ENCODE data around the gene RMC1.
"Not testable (repeated sequence)": the region's sequence is repeated elsewhere in the genome, so short reads cannot be mapped to it uniquely, and the experiment has no call there.

Gene RMC1

DNA sequence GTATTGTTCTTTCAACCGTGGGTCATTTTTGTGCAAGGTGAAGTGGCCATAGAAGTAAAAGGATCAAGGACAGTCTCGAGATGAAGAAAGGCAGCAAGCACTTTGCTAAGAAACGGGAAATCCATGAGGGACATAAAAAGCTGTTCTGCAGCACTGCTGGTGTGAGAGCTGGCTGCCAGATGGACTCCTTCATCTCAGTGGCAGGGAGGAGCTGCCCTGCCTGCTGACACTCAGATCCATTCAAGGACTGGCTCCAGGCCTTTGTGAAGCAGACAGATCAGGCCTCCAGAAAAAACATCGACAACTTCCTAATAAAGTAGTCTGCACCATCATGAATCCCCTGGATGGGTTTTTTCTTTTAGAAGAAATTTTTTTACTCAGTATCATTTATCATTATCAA lies 29.5 kb downstream of the RMC1 start:
- DNase-seq (ENCODE audit: low read depth): no peak

DNA sequence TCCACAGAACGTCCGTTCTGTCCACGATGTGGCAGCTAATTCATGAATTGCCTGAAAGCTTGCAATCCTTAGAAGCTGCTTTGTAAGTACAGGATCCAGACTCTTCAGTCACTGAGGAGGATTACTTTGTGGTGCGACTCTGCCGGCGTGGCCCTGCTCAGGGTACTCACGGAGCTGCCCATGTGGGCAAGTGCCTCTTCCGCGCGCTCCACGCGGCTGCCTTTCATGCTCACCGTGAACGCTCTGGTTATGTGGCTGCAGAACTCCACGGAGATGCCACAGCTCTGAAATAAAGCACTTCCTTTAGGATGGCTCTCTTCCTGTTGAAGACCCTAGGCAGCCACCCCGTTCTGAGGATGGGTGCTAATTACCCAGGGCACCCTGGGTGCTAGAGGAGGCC lies 31.0 kb downstream of the RMC1 start:
- DNase-seq (ENCODE audit: low read depth): no peak

DNA sequence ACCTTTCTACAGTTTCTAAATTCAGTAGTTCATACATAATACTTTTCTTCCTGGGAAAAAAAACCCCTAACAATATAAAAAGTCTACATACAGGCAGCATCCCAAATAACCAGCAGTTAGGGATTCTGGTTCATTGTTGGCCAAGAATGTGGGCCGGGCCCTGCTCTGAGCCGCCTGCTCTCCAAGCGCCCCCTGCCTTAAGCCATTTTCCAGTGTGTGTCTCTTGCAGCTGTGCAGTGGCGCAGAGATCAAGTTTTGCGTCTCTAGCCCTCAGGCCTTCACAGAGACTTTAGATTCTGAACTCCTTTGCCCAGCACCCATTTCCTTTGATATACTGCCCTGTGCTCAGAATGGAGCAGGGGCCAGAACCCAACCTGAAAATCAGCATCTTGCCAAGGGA lies 32.9 kb downstream of the RMC1 start:
- DNase-seq (ENCODE audit: low read depth): no peak

DNA sequence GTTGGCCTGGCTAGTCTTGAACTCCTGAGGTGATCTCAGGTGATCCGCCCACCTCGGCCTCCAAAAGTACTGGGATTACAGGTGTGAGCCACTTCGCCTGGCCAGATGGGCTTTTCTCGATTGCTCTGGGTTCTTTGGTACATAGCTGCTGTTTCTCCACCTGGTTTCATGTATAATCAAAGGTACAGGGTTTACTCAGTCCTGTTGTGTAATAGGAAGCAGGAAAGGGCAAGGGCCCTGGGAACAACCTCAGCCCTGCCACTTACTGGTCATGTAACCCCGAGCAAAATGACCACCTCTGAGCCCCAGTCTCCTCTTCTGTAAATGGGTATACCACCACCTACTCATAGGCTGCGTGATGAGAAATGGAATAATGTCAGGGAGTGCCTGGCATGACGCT lies 34.0 kb downstream of the RMC1 start:
- no peak for DNase-seq (ENCODE audit: low read depth)

DNA sequence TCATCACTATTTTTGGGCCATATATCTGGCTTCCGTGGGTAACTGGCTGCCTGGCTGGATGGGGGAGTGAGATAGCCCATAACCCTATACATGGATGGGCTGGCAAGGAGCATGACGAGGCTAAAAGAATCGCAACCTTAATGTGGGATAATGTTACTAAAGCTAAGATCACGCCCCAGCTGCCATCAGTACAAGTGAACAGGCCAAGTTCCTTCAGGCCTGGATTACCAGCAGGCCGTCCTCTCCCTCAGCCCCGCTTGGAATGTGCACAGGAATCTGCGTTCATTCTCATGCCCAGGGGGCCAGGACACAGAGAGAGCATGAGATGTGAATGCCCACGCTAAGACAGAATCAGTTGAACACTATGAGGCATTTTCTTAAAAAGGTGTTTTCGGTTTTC lies 34.7 kb downstream of the RMC1 start:
- DNase-seq (ENCODE audit: low read depth): no peak

DNA sequence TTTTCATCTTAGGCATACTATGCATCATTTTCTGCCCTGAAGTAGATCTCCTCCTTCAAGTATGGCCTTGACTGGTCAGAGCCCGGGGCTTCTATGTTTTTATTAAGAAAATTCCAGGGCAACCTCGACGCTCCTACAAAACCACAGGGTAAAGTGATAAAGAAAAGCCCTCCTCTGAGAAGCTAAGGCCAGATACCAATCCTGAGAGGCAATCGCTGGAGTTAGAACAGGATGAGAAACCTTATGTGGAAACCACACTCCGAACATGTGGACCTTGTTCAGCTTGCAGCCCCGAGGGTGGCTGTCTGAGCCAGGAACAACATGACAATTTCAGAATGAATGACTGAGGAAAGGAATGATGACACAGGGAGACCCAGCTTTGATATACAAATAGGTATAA lies 35.6 kb downstream of the RMC1 start:
- DNase-seq (ENCODE audit: low read depth): no peak

DNA sequence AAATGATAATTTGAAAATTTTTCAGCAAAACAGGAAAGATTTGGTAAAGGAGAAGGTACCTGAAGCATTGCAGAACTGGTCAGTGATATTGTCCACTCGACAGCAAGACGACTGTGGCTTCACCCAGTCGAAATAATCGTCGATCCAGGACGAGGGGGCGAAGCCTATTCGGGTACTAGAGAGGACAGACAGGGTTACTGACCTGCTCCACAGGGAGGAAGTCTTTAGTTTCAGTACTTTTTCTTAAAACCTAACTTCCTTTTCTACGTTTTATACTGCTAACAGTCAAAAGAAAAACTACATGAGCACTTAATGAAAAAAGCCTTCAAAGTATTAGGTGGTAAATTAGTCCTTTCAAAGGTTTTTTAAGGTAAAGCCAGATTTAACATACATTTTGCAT lies 36.0 kb downstream of the RMC1 start:
- no peak for DNase-seq (ENCODE audit: low read depth)

DNA sequence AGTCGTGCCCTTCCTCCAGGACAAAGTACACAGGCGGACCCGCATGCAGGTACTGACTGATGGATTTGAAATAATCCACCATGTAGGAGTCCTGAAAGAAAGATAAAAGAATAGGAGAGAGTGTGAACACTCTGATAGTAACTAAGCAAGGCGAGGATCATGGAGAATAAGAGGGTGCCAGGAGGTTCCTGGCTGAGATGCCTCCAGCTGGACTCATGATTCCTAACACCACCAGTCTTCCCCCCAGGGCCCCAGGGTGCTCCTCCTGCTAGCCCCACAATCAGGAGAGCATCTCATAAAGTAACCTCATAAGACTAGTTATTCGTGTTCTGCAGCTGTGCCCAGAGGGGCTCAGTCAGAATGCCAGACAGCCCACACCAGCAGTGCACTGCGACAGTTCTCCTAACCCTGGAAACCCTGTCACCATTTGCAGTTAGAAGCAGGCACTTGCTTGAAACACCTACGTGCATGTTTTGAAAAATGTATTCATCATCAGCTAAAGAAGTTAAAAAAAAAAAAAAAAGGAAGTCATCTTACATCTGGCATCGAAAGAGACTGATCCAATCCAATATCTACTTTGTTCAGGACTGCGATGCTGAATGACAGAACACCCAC lies 36.7 kb downstream of the RMC1 start:
- no peak for DNase-seq (ENCODE audit: low read depth)

DNA sequence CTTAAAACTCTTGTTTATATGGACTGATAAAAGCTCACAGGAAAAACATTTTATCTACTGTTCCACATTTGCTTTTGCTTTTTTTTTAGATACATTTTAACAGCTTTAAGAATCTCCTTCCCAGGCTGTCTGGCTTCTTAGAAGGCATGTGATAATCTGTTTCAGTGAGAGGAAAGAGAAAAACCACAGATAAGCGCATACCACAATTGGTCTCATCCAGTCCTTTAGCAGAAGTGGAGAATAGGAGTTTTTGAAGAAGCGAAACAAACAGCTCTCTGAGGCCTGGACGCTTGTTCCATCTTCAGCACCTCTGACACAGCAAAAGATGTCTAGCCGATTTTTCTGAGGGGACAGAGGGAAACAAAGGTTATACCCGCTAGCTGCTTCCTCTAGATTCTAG lies 37.6 kb downstream of the RMC1 start:
- no peak for DNase-seq (ENCODE audit: low read depth)

DNA sequence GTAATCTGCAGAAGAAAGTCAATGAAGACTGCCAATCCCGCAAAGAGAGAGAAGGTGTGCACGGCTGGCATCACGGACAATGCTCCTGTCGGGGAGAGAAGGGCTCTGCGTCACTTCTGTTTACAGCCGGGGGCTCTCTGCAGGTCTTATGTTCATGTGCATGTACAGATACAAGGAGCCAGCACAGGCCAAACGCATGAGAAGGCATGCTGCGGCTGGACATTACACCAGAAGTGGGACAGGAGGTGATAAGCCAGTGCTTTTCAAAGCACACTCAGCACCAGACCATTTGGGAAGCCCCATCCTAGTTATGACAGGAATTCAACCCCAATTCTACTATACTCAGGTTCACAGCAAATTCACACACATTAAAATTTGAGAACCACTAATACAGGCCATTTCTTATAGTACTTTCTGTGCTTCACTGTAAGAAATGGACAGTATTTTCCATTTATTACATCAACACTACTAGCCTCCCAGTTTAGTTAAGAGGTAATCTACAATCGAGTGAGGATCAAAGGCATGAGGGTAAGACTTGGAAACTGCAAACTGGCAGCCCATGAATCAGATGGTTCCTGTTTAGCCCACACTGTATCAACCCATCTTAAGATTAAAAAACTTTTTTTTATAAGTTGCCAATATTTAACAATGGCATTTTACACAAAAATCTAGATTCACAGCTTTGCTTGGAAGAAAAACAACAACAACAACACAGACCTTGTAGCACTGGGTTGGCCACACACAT lies 38.2 kb downstream of the RMC1 start:
- no peak for DNase-seq (ENCODE audit: low read depth)

DNA sequence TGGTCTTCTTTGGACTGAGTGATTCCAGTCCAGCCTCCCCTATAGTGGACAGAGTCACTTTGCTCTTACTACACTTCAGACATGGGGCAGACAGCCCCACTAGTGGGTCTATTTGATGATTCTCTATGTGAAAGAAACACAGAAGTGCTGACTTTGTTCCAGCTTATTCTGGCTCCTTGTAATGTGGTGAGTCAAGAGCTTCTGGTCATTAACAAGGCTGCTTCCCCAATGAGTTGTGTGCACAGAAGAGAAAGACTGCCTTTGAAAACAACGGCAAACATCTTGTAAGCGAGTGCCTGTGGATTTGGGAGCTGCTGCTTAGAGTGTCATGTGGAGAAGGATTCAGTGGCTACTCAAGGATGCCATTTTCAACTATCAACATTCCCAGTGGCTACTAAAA lies 39.1 kb downstream of the RMC1 start:
- no peak for DNase-seq (ENCODE audit: low read depth)

DNA sequence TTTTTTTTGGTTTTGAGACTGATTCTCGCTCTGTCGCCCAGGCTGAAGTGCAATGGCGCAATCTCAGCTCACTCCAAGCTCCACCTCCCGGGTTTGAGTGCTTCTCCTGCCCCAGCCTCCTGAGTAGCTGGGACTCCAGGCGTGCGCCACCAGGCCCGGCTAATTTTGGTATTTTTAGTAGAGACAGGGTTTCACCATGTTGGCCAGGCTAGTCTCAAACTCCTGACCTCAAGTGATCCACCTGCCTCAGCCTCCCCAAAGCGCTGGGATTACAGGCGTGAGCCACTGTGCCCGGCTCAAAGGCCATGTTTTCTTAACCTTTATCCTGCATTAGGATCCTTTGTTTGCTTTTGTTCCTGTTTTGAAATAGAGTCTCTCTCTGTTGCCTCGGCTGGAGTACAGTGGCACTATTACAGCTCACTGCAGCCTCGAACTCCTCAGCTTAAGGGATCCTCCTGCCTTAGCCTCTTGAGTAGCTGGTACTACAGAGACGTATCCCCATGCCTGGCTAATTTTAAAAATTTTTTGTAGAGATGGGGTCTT lies 42.0 kb downstream of the RMC1 start:
- DNase-seq (ENCODE audit: low read depth): no peak

DNA sequence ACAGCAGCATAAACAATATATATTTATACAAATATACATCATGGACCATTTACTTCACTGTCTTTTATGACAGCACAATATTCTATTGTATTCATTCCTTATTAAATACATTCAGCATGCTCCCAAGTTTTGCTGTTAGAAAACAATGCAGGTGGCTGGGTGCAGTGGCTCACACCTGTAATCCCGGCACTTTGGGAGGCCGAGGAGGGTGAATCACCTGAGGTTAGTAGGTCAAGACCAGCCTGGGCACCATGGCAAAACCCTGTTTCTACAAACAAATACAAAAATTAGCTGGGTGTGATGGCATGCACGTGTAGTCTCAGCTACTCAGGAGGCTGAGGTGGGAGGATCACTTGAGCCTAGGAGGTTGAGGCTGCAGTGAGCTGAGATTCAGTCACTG lies 44.0 kb downstream of the RMC1 start:
- DNase-seq (ENCODE audit: low read depth): no peak

DNA sequence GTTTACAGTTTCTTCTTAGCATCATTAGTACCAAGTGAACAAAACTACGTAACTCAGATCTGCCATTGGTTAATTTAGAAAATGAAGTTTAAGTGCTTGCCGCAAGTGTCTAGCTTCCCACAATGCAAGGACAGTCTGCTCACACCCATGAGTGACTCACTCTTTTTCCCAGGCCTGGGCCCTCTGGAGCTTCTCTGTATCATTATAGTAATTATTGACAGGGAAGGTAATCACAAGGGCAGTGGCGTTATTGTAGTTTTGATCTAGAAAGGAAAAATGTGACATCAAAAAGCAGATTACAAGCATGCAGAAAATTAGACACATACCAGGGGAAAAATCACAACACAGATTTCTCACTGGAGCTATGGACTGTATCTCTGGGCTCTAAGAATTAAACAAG lies 44.5 kb downstream of the RMC1 start:
- DNase-seq (ENCODE audit: low read depth): no peak

DNA sequence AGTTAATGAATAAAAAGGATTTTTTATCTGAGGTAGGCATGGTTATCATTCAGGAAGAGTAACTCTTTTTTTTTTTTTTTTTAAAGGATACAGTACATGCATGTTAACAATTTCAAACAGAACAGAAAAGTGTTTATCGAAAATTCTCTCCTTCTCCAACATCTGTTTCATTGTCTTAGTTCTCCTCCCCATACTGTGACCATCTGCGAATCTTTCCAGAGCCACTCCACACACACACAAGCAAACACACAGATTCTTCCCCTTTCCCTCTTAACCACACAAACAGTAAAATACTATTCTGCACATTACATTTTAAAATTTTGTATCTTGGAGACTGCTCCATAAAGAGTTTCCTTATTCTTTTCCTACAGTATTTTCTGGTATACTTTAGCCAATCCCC lies 45.0 kb downstream of the RMC1 start:
- no peak for DNase-seq (ENCODE audit: low read depth)

DNA sequence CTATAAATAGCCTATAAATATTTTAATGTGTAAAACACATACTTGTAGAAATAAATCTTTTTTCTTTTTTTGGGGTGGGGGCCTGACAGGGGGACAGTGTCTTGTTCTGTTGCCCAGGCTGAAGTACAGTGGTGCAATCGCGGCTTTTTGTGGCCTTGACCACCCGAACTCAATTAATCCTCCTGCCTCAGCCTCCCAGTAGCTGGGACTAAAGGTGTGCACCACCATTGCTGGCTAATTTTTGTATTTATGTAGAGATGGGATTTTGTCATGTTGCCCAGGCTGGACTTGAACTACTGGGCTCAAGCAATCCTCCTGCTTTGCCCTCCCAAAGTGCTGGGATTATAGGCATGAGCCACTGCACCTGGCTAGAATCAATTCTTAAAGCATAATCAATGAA lies 45.4 kb downstream of the RMC1 start:
- no peak for DNase-seq (ENCODE audit: low read depth)

DNA sequence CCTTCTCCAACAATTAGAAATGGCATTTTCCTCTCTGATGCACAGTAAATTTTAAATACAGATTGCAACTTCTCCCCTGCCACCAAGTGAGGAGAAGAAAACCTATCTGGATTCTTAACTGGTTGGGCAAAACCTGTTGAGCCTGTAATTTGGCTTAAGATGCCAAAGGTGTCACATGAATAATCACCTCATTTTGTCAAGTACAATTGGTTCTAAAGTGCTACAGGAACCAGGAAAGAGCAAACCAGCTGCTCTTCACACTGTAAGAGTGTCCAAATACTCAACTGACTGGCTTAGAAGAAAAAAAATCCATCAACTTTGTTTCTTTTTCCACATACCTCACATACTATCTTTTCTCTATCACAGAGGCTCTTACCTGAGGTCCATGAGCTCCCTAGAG lies 47.6 kb downstream of the RMC1 start:
- no peak for DNase-seq (ENCODE audit: low read depth)

DNA sequence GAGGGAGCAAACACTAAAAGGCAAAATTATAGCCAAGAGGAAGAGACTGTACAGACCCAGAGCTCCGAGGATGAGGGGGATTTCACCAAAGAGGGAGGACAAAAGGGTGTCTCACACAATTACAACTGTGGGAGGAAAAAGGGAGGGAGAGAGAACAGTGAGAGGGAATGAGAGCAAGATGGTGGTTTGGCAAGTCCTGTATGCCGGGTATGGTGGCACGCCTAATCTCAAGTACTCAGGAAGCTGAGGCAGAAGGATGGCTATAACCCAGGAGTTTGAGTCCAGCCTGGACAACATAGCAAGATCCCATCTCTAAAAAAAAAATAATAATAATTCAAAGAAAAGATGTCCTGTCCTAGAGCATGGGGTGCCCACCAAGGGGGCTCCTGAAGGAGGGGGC lies 48.7 kb downstream of the RMC1 start:
- no peak for DNase-seq (ENCODE audit: low read depth)

DNA sequence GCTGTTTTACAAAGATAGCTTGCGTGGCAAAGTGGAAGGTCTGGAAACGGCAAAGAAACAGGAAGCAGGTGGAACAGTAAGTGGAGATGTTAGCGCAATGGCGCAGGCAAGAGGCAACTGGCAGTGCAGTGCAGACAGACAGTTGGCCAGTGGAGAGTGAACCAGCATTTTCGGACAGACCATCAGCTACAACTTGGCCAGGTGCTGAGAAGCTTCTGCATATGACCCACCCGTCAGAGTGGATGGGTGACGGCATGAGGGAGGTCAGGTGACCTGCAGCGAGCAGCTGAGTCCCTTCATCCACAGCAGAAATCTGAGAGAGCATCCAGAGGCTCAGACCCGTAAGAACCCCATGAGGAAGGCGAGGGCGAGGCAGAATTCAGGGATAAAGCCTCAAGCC lies 49.2 kb downstream of the RMC1 start:
- no peak for DNase-seq (ENCODE audit: low read depth)

DNA sequence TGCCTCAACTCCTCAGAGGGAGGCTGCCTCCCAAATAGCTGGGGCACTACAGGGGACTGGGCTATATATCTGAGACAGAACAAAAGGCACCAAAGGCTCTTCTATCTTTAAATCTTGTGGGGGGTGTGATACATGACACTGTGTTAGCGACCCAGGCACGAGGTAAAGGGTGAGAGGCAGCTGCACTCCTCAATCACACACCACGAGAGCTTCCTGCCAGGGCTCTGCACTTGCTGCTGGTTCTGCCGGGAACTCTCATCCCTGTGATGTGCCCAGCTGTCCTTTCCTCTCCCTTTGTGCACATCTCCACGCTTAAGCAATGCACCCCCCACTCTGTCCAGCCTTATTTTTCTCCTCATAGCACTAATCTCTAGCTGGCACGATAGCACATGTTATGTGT lies 50.6 kb downstream of the RMC1 start:
- no peak for DNase-seq (ENCODE audit: low read depth)

DNA sequence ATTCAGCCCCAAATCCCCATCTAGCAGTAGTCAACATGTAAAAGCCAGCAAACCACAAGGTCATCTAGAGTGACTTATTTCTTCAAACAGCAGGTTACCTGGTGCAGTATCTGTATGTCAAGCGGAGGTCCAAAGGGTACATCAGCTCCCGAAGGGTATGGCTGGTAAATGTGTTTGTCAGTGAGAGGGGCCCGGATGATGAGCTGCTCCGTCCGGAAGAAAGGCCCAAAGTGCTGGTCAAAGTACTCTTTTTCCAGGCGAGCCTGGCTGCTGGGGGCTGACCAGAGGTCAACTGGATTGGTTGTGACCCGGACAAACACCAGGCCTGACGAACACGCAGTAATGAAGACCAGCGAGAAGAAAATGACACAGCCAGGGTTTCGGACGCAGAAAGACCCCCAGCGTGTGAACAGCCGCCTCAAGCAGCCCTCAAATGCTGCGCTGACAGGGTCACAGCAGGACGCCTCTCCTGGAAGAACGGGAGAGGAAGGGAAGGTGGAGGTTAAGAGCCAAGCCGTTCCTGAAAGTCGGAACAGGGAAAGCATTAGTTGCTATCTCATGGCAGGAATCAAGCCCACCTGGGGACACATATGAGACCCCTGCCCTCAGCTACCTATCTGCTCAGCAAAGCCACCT lies 53.0 kb downstream of the RMC1 start:
- DNase-seq (ENCODE audit: low read depth): no peak

DNA sequence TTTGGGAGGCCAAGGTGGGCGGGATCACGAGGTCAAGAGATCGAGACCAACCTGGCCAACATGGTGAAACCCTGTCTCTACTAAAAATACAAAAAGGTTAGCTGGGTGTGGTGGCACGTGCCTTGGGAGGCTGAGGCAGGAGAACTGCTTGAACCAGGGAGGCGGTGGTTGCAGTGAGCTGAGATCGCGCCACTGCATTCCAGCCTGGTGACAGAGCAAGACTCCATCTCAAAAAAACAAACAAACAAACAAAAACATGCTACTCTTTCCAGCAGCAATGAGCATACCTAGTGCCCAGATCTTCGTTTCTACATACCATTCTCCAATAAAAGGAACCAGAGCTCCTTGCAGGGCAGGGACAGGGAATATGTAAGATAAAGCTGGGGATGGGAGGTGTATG lies 54.2 kb downstream of the RMC1 start:
- not testable (repeated sequence) for DNase-seq (ENCODE audit: low read depth)

DNA sequence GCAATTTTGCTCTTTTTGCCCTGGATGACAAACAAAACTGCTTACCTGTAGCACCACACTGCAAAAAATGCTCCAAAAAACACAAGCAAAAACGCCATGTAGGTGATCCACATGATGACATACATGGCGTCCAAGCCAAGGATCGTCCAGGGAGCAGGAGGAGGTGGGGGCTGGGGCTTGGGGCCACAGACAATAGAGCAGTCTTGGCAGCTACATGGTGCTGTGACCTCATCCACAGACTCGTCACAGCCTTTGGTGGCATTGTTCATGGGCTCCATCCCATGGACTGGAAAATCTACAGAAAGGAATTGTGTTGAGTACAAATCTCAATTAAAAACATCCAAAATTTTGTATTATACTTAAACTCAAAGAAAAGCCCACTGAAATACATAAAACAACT lies 56.9 kb downstream of the RMC1 start:
- DNase-seq (ENCODE audit: low read depth): no peak

All from activated T-cell treated with anti-CD3 and anti-CD28 coated beads for 48 hours (primary cell).